NCI-H146 treated with DMSO at 0.1 percent for 48 hours (cell line): ENCODE measurements around the gene CPZ.
"Not testable (repeated sequence)": the region's sequence is repeated elsewhere in the genome, so short reads cannot be mapped to it uniquely, and the experiment has no call there.

Experiments used
- DNase-seq: peaks from one replicate; lab custom pipeline; 2025; ENCODE audit not compliant: unreplicated experiment; lab: John Stamatoyannopoulos, UW

The CPZ gene

GRCh38 chr4:8608714-8609391, 16.3 kb downstream of the CPZ start:
- DNase-seq: no peak

DNA sequence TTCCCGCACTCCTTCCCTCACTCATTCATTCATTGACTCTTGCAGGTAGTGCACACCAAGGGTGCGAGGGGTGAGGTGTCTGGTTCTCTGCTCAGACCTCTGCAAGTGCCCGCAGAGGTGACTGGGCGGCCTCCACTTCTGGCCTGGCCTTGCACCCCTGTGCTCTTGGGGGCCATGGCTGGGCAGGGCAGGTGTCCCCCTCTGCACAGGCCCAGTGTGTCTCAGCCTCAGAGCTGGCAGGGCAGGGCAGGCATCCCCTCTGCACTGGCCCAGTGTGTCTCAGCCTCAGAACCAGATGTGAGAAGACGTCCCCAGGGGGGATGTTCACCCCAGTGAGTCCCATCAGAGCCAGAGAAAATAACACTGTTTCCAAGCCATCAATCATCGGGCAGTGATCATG, 16.8 kb downstream of the CPZ start:
- no peak for DNase-seq

DNA sequence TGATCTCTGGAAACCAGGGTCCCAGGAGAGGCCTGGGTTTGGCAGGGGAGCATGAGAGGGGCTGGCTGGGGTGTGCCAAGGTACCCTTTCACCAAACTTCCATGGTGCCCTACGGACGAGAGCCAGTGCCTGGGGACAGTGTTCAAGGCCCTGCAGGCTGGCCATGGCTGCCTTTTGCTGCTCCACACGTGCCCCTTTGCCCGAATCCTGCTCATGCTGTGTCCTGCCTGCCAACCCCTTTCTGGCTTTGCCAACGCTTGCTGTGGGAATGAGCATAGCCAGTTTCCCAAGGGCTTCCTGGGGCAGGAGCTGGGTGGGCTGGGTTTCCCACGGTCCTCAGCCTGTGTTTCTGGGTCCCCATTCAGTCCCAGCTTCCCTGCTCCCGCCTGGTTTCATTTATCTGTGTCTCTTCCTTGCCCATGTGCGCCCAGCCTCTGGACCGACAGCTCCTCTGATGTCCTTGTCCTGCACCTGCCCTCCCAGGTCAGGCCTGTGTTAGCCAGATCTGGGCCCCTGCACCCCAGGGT, 17.3 kb downstream of the CPZ start:
- DNase-seq: no peak

- no peak for DNase-seq
Observed at GRCh38 chr4:8610858-8611616, 18.5 kb downstream of the CPZ start.

DNA sequence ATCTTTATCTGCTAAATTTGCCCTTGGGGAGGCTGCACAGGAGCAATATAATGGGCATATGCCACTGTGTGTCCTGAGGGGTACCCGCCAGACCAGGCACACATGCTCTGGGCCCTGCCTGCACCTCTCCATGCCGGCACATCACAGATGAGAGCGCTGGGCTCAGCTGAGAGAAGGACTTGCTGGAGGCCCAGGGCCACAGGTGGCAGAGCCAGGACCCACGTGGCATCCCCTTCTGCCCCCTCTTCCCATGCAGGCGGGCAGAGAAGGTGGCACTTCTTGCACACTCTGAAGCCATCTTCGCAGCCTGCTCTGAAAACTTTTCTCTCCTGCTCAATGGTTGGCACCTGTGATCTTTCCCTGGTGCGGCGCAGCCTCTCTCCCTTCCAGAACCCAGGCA, 20.1 kb downstream of the CPZ start:
- no peak for DNase-seq

GRCh38 chr4:8613421-8614364, 21.1 kb downstream of the CPZ start:
- DNase-seq: no peak

- DNase-seq: no peak
Observed at GRCh38 chr4:8614365-8615193, 22.0 kb downstream of the CPZ start.

GRCh38 chr4:8615366-8615765, 22.8 kb downstream of the CPZ start:
- no peak for DNase-seq

DNA sequence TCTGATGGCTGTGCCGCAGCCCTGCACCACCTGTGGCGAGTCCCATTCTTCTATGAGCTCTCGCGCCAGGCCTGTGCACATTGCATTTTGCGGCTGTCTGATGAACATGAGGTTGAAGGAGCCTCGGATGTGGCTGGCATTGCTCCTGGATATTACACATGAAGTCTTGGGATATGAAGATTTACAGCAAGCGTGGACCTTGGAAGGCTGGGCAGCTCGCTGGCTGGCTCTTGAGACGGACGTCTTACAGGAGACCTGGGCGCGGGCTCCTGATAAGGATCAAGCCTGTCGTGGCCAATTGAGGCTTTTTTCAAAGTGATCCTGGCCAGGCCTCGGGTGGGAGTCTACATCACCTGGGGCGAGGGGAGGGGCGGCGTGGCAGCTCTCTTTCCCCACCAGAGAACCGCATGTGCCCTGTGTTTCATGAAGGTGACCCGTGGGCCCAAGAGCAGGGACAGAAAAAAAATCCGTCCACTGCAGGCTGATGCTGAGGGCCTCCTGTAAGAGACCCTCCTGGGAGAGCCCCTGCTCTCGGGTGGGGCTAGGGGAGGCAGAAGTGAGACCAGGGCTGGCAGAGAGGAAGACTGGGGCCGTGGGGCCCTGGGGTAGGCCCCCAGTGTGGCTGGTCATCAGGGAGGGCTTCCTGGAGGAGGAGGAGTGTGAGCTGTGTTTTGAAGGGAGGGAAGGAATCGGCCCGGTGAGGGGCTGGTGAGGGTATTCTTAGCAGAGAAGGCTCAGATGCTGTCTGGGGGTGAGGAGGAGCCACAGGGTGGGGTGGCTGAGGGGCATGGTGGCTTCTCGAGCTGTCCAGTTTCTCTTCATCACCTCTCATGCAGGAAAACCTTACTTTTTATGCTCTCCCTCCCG, 23.6 kb downstream of the CPZ start:
- DNase-seq: no peak

DNA sequence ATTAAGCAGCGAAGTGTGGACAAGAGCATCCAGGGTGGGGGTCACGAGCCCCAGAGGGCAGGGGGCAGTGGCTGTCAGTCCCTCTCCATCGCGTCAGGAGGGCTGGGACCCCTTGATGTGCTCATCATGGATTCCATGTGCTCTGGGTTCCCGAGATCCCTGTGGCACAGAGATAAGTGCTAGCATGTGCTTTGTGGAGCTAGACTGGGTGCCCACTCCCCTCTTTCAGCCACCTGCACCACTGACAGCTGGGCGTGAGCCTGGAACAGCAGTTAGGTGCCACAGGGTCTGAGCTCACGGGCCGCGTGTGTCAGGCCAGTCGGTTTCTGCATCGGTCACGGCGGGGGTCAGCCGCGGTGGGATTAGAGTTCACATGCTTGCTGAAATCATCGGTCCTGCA, 24.3 kb downstream of the CPZ start:
- no peak for DNase-seq

DNA sequence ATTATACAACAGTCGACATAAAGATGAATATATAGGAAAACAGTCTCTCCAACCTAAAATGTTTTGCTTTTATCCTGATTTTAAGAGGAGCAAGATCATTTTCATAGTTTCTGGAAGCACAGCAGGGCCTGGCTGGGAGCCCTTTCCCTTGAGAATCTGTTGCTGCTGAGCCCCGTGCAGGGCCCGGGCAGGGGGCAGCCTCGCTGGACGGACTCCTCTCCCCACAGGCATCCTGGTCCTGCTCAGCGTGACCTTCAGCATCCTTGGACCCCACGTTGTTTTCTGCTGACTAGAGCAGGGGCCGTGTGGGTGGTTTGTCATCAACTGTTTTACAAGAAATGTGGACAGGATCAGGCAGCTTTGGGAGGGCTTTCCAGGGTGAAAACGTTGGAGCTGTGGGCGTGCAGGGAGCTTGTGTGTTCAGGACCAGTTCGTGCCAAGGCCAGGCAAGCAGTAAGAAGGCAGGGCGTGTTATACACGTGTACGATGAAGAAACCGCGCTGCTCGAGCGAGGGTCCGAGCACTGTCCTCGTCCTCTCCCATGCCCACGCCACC, 25.0 kb downstream of the CPZ start:
- DNase-seq: no peak

- DNase-seq: no peak
Observed at GRCh38 chr4:8618421-8618820, 25.9 kb downstream of the CPZ start.

DNA sequence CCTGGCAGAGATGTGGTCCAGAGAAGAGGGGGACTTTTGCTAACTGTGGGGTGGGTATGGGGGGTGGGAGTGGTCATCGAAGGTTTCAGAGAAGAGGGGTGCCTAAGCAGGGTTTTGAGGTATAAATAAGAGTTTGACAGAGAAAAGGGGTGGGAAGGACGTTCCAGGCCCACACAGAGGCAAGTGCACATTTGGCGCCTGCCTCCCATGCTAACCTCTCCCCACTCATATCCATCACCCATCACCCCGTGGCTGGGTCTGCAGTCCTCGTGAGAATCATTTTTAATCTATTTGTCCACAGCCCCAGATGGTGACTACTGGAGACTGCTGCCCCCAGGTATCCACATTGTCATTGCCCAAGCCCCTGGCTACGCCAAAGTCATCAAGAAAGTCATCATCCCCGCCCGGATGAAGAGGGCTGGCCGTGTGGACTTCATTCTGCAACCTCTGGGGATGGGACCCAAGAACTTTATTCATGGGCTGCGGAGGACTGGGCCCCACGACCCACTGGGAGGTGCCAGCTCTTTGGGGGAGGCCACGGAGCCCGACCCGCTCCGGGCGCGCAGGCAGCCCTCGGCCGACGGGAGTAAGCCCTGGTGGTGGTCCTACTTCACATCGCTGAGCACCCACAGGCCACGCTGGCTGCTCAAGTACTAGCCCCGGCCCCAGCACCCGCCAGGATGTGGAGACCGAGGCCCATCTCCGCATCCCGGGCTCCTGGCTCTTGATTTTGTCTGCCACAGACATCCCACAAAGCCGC, 26.6 kb downstream of the CPZ start:
- DNase-seq: no peak

GRCh38 chr4:8621135-8621534, 28.6 kb downstream of the CPZ start:
- not testable (repeated sequence) for DNase-seq

- DNase-seq: not testable (repeated sequence)
Observed at GRCh38 chr4:8624601-8625272, 32.2 kb downstream of the CPZ start.

DNA sequence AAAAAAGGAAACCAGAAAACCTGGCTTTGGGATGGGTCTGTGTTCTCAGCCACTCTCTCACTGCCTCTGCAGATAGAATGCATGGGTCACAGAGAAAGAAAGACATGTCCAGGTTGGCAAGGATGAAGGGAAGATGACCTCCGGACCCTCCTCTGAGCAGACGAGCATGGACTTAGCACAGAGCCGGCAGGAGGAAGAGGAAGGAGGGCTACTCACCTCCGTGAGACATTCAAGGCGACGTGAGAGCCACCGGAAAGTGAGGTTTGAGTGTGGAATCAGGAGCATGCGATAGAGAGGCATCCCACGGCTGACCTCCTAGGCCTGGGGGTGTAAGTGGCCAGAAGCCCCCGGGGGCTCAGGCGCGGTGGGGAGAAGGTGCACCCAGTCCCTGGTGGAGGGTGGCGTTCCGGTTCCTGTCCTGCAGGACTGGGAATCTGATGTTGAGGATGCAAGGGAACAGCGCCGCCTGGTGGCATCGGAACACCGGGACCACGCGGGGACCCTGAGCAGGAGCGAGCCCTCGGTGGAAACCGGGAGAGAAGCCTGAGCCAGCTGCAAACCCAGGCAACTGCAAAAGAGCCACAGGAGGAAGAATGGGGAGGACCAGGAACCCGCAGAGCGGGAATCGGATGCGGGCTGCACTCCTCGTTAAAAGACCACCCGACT, 37.8 kb downstream of the CPZ start:
- not testable (repeated sequence) for DNase-seq

GRCh38 chr4:8631896-8632295, 39.3 kb downstream of the CPZ start:
- DNase-seq: not testable (repeated sequence)
